Left colon (tissue), 2 donors: ENCODE data around the gene INHBB. TPM values are rescaled to one million over a fixed set of nuclear protein-coding genes. Genes with fewer than 3 reads are reported as not detected.
"Not testable (repeated sequence)": the region's sequence is repeated elsewhere in the genome, so short reads cannot be mapped to it uniquely, and the experiment has no call there.

Experiments
- ATAC-seq: fragments of 200-7000 bp; cut with Tn5 transposase; one replicate; pipeline ENCODE4 v1.9.1; 2020; ENCODE audit warnings: mild to moderate bottlenecking, moderate library complexity
- DNase-seq, 2 donors: peaks; one replicate each; pipeline ENCODE4 v3.0.0-alpha.2; 2020
- intact Hi-C, 2 donors: fragments of 100-400 bp; cut with DNase I in 1 of 2; cut with micrococcal nuclease in 1 of 2; formaldehyde crosslinking; loops; one replicate each; pipeline versions ENCODE4 v1.11.2 to v1.14.0; 2022; cut with DNase I, micrococcal nuclease
- total RNA-seq, 2 donors: library from RNA; stranded (reverse); fragmentation: NEBNext Ultra II Directional; extraction: Animal tissue kit (Norgen Biotek cat#: 25700); gene quantifications; one replicate each; pipeline ENCODE4 v1.2.1, GENCODE V29; 2021
- donor health status: DM: no; HTN: no; CAD: no.
- donor health status: DM: yes; HTN: yes; CAD: no.

Gene INHBB
- total RNA-seq, 2 donors from 2014 or later = 0.47 to 0.98 TPM

GRCh38 chr2:120314690-120315366 is 31.1 kb upstream of the INHBB start:
- intact Hi-C loops = no loop called here
- ATAC-seq (no peak), DNase-seq (no peak)

- intact Hi-C loops = no loop called here
- ATAC-seq = no peak
- no peak for DNase-seq
Observed at GRCh38 chr2:120315367-120316033, 30.4 kb upstream of the INHBB start.

- DNase-seq (no peak), ATAC-seq (no peak)
- intact Hi-C loops = no loop called here
Observed at GRCh38 chr2:120316071-120316470, 29.9 kb upstream of the INHBB start.

GRCh38 chr2:120316528-120317179 is 29.3 kb upstream of the INHBB start:
- DNase-seq = no peak
- intact Hi-C loops = no loop called here
- ATAC-seq = no peak

- intact Hi-C loops = no loop called here
- ATAC-seq (no peak), DNase-seq (no peak)
Observed at GRCh38 chr2:120317180-120317533, 28.8 kb upstream of the INHBB start.

- no peak for ATAC-seq
- no peak for DNase-seq
- intact Hi-C loops = no loop called here
Observed at GRCh38 chr2:120317916-120318315, 28.0 kb upstream of the INHBB start.

- intact Hi-C loops = no loop called here
- no peak for DNase-seq
- ATAC-seq = no peak
Observed at GRCh38 chr2:120318626-120319025, 27.3 kb upstream of the INHBB start.

- DNase-seq = no peak
- intact Hi-C loops = no loop called here
- no peak for ATAC-seq
Observed at GRCh38 chr2:120319123-120319522, 26.8 kb upstream of the INHBB start.

GRCh38 chr2:120319686-120320317 is 26.1 kb upstream of the INHBB start:
- intact Hi-C loops = no loop called here
- no peak for DNase-seq
- ATAC-seq = no peak

GRCh38 chr2:120320318-120320851 is 25.6 kb upstream of the INHBB start:
- ATAC-seq (no peak), DNase-seq (no peak)
- intact Hi-C loops = no loop called here

GRCh38 chr2:120320887-120321556 is 24.9 kb upstream of the INHBB start:
- not testable (repeated sequence) for DNase-seq

GRCh38 chr2:120321721-120322284 is 24.1 kb upstream of the INHBB start:
- ATAC-seq (no peak), DNase-seq (no peak)
- intact Hi-C loops = no loop called here

More at GRCh38 chr2:120320887-120321556, 24.9 kb upstream of the INHBB start:
- ATAC-seq, intact Hi-C loops: not testable (repeated sequence)

GRCh38 chr2:120322329-120322728 is 23.6 kb upstream of the INHBB start:
- DNase-seq (no peak), ATAC-seq (no peak)
- intact Hi-C loops = no loop called here

GRCh38 chr2:120323214-120323613 is 22.7 kb upstream of the INHBB start:
- no peak for DNase-seq
- intact Hi-C loops = no loop called here
- ATAC-seq = no peak

GRCh38 chr2:120323807-120324399 is 22.0 kb upstream of the INHBB start:
- ATAC-seq (no peak), DNase-seq (no peak)
- intact Hi-C loops = no loop called here

- intact Hi-C loops = no loop called here
- DNase-seq = no peak
- no peak for ATAC-seq
Observed at GRCh38 chr2:120324933-120325332, 21.0 kb upstream of the INHBB start.

- intact Hi-C loops = no loop called here
- ATAC-seq (no peak), DNase-seq (no peak)
Observed at GRCh38 chr2:120326066-120326465, 19.9 kb upstream of the INHBB start.
